NCI-H1105 (cell line): ENCODE results near the gene UNC79.

ENCODE experiments used
- DNase-seq: peaks from one replicate; lab custom pipeline; 2025; lab: John Stamatoyannopoulos, UW

UNC79 gene

DNA sequence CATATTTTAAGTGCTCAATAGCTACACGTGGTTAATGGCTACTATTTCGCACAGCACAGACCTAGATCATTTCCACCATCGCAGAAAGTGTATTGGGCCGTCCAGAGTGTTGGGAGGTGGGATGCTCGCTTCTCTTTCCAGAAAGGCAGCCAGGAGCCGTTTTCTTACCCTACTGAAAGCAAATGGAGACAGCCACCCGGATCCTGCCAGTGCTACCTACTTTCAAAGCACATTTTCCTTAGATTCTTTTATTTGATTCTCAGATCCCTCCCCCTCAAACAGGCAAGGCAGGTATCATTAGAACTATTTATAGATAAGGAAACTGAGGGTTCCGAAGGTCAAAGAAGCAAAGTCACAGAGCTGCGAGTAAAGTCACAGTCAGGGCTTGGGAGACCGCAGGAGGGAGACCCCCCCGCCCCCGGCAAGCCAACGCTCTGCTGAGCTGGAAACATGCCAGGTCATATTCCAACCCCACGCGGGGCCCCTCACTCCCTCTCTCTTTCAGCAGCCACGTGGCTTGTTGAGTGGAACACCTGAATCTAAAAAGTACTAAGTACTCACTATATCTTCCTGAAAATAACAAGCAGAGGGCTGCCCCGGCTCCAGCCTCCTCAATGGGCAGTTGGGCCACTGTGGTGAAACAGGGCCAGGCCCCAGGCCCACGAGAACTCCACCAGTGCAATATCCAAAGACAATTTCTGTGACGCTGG lies 321.4 kb downstream of the UNC79 start:
- no peak for DNase-seq

DNA sequence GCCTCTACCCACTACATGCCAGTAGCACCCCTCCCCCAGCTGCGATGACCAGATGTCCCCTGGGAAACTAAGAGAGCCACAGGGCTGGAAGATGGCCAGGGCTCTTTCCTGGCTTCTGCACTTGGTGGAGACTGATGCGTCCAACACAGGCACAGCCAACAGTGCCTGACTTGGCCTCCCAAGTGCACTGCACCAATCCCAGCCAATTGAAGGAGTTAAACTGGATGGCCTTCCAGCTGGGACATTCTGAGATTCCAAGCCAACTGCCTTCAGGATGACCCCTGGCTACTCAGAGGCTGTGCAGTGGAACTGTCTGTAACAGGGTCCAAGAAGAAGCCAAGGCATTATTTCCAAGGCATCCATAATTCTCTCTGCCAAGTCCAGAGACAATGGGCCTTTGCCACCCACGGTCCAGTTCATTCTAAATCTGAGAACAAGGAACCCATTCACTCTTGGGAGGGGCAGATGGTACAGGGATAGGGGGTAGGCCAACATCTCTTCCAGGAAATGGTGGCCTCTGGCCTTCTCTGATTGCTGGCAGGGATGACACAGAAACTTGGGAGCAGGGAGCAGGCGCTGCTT lies 322.3 kb downstream of the UNC79 start:
- DNase-seq, result no peak

DNA sequence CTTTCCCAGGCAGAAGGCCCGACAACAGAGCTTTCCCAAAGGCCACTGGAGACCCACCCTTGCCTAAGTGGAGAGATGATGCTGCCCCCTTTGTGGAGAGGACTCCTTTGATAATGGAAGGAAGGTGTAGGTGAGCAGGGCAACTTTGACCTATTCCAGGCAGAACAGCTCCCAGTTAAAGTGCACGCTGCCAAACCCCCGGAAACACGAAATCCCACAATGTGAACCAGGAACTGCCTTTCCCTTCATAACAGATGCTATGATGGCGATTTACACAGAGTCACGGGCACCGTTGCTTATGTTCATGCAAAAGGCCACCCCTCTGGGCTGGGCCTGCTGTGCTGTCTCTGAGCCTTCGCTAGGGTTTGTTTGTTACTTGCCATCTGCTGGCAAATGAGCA lies 322.9 kb downstream of the UNC79 start:
- DNase-seq, result no peak

DNA sequence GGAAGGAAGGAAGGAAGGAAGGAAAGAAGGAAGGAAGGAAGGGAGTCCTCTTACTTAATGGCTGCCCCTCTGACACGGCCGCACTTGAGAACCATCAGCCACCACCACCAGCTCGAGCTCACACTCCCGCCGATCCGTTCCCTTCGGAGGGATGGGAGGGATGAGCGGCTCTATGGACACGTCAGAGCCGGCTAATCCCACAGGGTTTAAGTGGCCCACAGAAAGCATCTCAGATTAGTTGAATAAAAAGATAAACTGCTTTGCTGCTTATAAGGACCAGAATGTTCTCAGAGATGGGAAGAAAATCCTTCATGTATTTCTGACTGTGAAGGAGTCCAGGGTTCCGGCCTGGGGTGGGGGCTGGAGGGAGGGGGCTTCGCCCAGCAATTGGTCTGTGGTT lies 326.5 kb downstream of the UNC79 start:
- DNase-seq, result no peak
